HG03103 (cell line): ENCODE results near the gene CMIP.
"Not testable (repeated sequence)": the region's sequence is repeated elsewhere in the genome, so short reads cannot be mapped to it uniquely, and the experiment has no call there.

Experiments used
- ATAC-seq: cut with Tn5 transposase; IDR thresholded peaks from one replicate; pipeline ENCODE4 v1.9.1; 2021; ENCODE audit warnings: low read depth; ENCODE audit not compliant: unreplicated experiment

The CMIP gene

GRCh38 chr16:81688839-81689238 is 244.2 kb downstream of the CMIP start:
- not testable (repeated sequence) for ATAC-seq

- no peak for ATAC-seq
These were observed 247.4 kb downstream of the CMIP start for GRCh38 chr16:81692021-81692420.

GRCh38 chr16:81692571-81692970 is 248.0 kb downstream of the CMIP start:
- ATAC-seq = no peak

- no peak for ATAC-seq
These were observed 248.6 kb downstream of the CMIP start for GRCh38 chr16:81693041-81693743.

GRCh38 chr16:81693744-81694303 is 249.2 kb downstream of the CMIP start:
- no peak for ATAC-seq

- ATAC-seq = no peak
These were observed 250.1 kb downstream of the CMIP start for GRCh38 chr16:81694494-81695280.

- ATAC-seq = no peak
These were observed 250.9 kb downstream of the CMIP start for GRCh38 chr16:81695321-81696165.

- no peak for ATAC-seq
These were observed 251.8 kb downstream of the CMIP start for GRCh38 chr16:81696166-81696960.

DNA sequence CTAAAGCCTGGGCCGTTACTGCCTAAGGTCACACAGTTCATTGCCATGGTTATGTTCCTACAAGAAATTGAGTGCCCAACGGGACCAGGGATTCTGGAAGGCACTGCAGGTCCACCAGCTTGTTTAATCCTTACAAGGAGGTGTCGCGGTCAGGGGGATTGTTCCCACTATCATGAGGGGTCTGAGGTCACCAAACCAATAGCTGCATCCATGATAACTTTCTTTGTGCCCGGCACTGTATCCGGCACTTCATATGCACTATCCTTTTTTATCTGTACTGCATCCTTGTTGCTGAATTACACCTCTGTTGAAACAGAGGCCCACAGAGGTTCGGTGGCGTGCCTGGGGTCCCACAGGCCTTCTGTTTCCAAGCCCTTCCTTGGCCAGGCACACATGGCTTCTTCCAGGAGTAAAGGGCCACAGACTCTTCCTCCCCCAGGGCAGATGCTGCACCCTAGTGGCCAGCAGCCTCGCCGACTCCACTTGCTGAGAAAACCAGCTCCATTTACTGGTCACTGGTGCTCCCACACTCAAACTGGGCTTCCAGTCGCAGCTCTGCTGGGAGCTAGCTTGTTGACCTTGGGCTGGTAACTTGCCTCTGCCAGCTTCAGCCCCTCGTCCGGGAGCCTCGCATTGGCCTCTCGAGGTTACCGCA is 252.5 kb downstream of the CMIP start:
- ATAC-seq = no peak

GRCh38 chr16:81697616-81698309 is 253.2 kb downstream of the CMIP start:
- ATAC-seq = no peak

DNA sequence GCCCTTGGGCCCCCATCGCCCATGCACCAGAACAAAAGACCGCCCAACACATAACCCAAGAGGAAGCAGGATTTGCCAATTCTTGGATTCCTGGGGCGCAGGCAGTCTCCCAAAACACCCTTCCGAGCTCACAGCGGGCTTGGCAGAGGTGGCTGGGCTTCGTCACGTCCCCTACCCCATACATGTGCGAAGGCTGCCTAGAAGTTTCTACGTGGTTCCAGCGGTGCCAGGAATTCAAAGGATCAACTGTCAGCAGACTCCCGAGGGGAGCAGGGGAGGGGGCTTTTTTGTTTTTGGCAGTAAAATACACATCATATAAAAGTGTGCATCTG is 253.7 kb downstream of the CMIP start:
- ATAC-seq = no peak

GRCh38 chr16:81699596-81699995 is 255.0 kb downstream of the CMIP start:
- no peak for ATAC-seq

- no peak for ATAC-seq
These were observed 255.6 kb downstream of the CMIP start for GRCh38 chr16:81700071-81700779.

DNA sequence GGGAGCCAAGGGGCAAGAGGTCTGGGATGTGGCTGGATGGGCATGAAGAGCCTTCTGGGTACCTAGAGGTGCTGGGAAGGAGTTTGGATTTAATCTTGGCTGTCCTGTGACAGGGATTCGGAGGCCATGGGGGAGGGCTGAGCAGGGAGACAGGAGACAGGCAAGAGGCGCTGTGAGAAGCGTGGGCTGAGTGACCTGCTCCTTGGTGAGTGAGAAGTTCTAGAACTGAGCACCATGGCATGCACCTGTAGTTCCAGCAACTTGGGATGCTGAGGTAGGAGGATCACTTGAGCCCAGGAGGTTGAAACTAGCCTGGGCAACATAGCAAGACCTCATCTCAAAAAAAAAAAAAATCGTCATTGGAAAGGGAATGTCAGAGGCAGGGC is 256.2 kb downstream of the CMIP start:
- ATAC-seq = no peak

DNA sequence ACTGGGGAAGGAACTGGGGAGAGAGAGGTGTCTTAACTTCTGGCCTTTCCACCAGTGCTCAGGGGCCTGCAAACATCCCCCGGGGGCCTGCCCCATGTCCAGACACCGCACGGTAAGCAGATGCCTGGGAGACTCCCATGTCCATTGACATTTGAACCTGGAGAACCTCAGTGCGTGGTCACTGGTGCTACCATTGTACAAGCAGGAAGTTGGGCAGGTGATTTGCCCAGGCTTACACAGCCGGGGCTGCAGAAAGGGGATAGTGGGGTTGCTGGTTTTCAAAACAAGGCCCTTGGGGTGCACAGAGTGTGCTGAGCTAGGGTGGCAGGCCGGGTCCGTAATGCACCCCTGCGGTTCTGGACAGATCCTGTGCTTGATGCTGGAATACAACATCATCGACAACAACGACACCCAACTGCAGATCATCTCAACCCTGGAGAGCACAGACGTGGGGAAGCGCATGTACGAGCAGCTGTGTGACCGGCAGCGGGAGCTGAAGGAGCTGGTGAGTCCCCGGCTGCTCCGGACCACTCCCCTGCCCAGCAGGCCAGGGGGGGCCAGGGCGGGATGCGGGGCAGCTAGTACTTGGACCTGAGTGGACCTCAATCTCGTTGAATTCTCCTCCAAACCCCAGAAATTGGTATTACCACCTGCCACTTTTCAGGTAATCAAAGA is 256.8 kb downstream of the CMIP start:
- no peak for ATAC-seq

- ATAC-seq = no peak
These were observed 257.9 kb downstream of the CMIP start for GRCh38 chr16:81702506-81702905.

DNA sequence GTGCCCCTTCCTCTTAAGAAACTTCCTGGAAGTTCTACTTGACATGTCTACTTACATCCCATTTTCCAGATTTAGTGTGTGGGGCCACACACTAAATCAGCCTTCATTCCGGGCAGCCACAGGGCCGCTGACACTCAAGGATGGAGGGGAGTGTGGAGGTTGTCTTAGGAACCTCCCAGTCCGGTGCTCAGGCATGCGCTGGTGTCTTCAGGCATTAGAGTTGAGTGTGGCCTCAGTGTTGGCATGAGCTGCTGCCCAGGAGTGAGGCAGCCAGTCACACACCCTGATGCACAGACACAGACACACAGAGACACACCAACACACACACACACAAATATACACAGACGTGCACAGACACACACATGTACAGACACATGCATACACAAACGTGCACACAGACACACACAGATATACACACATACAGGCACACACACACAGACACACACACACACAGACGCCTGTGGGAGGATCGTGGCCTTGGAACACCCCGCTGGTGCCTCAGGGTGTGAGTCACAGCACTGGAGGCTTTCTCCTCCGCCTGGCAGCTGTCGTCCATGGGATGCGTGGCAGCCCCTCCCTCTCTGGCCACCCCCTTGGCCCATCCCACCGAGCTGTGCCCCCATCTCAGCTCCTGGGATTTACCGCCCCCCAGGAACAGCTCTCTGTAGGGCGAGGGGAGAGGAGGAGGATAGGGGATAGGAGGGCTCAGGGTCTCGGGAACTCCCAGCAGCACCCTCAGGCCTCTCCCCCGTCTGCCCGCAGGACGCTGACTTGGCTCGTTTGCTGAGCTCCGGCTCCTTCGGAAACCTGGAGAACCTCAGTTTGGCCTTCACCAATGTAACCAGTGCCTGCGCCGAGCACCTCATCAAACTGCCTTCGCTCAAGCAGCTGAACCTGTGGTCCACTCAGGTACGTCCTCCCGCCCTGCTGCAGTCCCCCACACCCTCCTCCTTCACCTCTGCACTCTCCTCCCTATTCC is 258.9 kb downstream of the CMIP start:
- ATAC-seq = no peak
